Measurements from ENCODE around the gene PTCD2. TPM values are rescaled to one million over a fixed set of nuclear protein-coding genes. Genes with fewer than 3 reads are reported as not detected.
A peak's percentile ranks its signal among the peaks of the same experiment; 100 is the strongest.

PTCD2 gene
- total RNA-seq, 4 donors from 2014 or later: 6.7 to 13.2 (median 9.5) TPM

- TF ChIP-seq CTCF (IDR thresholded peaks at IDR 0.05 in 4 of 5, conservative IDR thresholded peaks at IDR 0.05 in 1 of 5) (no peak), POLR2A (IDR thresholded peaks at IDR 0.05) (no peak)
- Histone ChIP-seq H3K4me1 (peaks cover 6 to 8% of the 10 kb centered on the region in 2 donors), H3K27ac (no peak overlapping the region), H3K4me3 (no peak overlapping the region), H3K9me3 (no peaks in the 10 kb centered on the region), H3K27me3 (no peaks in the 10 kb centered on the region), H3K36me3 (peaks cover 0 to 34% of the 10 kb centered on the region in 2 donors)
- intact Hi-C loops (cut with DNase I; ENCODE audit: low total_unique reads): no loop called here
- DNase-seq (no peak), ATAC-seq (no peak)
- in situ Hi-C loops (cut with MboI; ENCODE audit: low sequenced_read_pairs in 4 of 4): no loop called here
Observed at GRCh38 chr5:72325566-72326305, 5.6 kb downstream of the PTCD2 start.

GRCh38 chr5:72326306-72326649, 6.1 kb downstream of the PTCD2 start:
- H3K4me1 ChIP-seq: peaks cover 1 to 3% of the 10 kb centered on the region in 2 donors
- ATAC-seq: no peak
- no peaks in the 10 kb centered on the region for H3K27me3 ChIP-seq
- DNase-seq: no peak
- in situ Hi-C loops (cut with MboI; ENCODE audit: low sequenced_read_pairs in 4 of 4): no loop called here
- no peak overlapping the region for H3K4me3 ChIP-seq
- TF ChIP-seq CTCF (IDR thresholded peaks at IDR 0.05 in 4 of 5, conservative IDR thresholded peaks at IDR 0.05 in 1 of 5) (no peak), POLR2A (IDR thresholded peaks at IDR 0.05) (no peak)
- H3K27ac ChIP-seq: no peak overlapping the region
- intact Hi-C loops (cut with DNase I; ENCODE audit: low total_unique reads): no loop called here
- no peaks in the 10 kb centered on the region for H3K9me3 ChIP-seq
- peaks cover 0 to 40% of the 10 kb centered on the region in 2 donors for H3K36me3 ChIP-seq

GRCh38 chr5:72328172-72328571, 8.0 kb downstream of the PTCD2 start:
- ATAC-seq: peak; percentile 45 to 90
- peak in 1 of 2 donors; percentile 68 for DNase-seq
- Histone ChIP-seq H3K4me3 (no peak overlapping the region), H3K36me3 (peaks cover 0 to 40% of the 10 kb centered on the region in 2 donors), H3K4me1 (no peaks in the 10 kb centered on the region), H3K27ac (peak overlapping the region in 1 of 4 donors; percentile 28), H3K27me3 (no peaks in the 10 kb centered on the region), H3K9me3 (no peaks in the 10 kb centered on the region)
- TF ChIP-seq CTCF (IDR thresholded peaks at IDR 0.05 in 4 of 5, conservative IDR thresholded peaks at IDR 0.05 in 1 of 5) (no peak), POLR2A (IDR thresholded peaks at IDR 0.05) (no peak)
- intact Hi-C loops (cut with DNase I; ENCODE audit: low total_unique reads) (no loop called here), in situ Hi-C loops (cut with MboI; ENCODE audit: low sequenced_read_pairs in 4 of 4) (no loop called here)

- TF ChIP-seq CTCF (IDR thresholded peaks at IDR 0.05 in 4 of 5, conservative IDR thresholded peaks at IDR 0.05 in 1 of 5): no peak
- no peak for TF ChIP-seq POLR2A (IDR thresholded peaks at IDR 0.05)
- H3K9me3 ChIP-seq: no peaks in the 10 kb centered on the region
- no peaks in the 10 kb centered on the region for H3K4me1 ChIP-seq
- peaks cover under 1 to 28% of the 10 kb centered on the region in 2 donors for H3K36me3 ChIP-seq
- H3K4me3 ChIP-seq: no peak overlapping the region
- DNase-seq (no peak), ATAC-seq (no peak)
- in situ Hi-C loops (cut with MboI; ENCODE audit: low sequenced_read_pairs in 4 of 4): no loop called here
- no peaks in the 10 kb centered on the region for H3K27me3 ChIP-seq
- no peak overlapping the region for H3K27ac ChIP-seq
- intact Hi-C loops (cut with DNase I; ENCODE audit: low total_unique reads): no loop called here
Observed at GRCh38 chr5:72330712-72331111, 10.5 kb downstream of the PTCD2 start.
